Activated CD8-positive, alpha-beta memory T cell treated with anti-CD3 and anti-CD28 coated beads for 36 hours (primary cell): ENCODE data around the gene DSCAM. TPM values are rescaled to one million over a fixed set of nuclear protein-coding genes. Genes with fewer than 3 reads are reported as not detected.
"Not testable (repeated sequence)": the region's sequence is repeated elsewhere in the genome, so short reads cannot be mapped to it uniquely, and the experiment has no call there.

Experiments used
- CTCF ChIA-PET: fragments of 350-600 bp; sonication (Branson Sonifier 250); formaldehyde crosslinking; loops from one replicate; lab custom pipeline; 2021; ENCODE audit warnings: antibody characterized with exemption; lab: Charles Lee
- POLR2A ChIA-PET: fragments of 350-600 bp; sonication (Branson Sonifier 250); formaldehyde crosslinking; loops from one replicate; lab custom pipeline; 2021; ENCODE audit warnings: antibody characterized with exemption; lab: Charles Lee
- total RNA-seq, 2 experiments: library from RNA; stranded (reverse); gene quantifications; one replicate each; pipeline ENCODE4 v1.2.3, GENCODE V29; 2021

Gene DSCAM
- total RNA-seq, 2 experiments from 2014 or later = not detected

DNA sequence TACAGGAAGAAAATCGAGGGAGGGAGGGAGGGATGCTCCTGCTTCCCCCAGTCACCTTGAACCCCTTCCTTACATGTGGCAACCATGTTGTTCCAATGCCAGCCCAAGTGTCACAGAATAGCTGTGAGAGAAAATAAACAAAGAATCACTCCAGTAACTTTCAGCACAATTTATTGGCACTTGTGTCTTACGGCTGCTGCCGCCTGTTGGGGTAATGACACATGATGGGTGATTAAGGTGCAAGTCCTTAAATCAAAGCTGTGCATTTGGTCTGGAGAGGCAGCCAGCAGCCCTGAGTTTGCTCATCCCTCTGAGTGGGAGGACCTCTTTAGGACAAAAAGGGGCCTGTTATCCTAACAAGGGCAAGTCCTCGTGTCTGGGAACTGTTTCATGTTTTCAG, 602.0 kb downstream of the DSCAM start:
- CTCF ChIA-PET = no interaction called here
- POLR2A ChIA-PET = no interaction called here

DNA sequence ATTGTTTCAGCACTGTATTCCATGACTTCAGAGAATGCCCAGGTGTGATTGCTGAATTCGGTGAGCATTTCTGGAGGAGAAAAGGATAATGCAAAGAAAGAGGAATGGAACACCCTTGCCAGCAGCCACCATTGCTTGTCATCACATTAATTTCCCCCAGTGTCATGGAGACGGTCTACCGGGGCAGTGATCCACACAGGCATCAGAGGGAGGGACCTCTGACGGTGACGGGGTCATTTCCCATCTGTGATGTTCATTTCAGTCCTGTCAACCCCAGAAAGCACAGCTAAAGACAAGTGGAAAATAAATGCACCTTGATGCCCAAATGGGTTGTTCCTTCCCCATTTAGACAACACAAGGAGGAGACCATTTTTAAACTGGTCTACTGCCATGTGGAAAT, 603.3 kb downstream of the DSCAM start:
- ChIA-PET CTCF (no interaction called here), POLR2A (no interaction called here)

- POLR2A ChIA-PET = no interaction called here
- CTCF ChIA-PET = no interaction called here
Observed at GRCh38 chr21:40242586-40243265, 604.2 kb downstream of the DSCAM start.

DNA sequence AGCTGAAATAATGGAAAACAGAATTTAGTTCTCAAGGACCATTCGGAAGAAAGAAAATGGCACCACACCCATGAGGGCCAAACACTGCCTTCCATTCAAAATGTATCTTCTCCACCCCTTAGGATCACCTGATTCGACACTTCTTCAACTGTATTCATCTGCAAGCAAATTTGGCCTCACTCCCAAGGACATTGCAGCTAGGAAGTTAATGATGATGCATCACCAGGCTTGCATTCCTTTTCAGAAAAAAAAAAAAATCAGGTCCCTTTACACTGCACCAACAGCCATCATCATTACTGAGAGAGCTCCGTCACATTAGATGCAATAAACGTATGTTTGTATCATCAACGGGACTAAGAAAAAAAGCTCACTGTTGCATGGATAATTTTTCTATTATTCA, 611.4 kb downstream of the DSCAM start:
- CTCF ChIA-PET = no interaction called here
- POLR2A ChIA-PET = no interaction called here

- ChIA-PET POLR2A (no interaction called here), CTCF (no interaction called here)
Observed at GRCh38 chr21:40231979-40232378, 615.0 kb downstream of the DSCAM start.

DNA sequence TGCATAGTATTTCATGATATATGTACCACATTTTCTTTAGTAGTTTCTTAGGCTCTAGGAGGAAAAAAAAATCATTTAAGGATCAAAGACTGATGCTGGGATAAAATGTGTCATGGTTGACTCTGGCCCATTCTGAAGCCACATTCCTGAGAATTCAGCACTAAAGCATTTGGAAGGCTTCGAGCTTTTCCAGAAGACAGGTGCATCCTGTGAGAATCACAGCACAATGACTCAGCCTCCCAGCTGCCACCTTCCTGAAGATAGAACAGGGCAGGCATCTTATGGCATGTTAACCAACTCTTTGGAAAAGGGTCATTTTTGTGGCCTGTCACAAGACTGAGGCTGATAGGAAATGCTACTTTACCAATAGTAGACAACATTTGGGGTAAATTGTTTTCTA, 619.9 kb downstream of the DSCAM start:
- POLR2A ChIA-PET = no interaction called here
- CTCF ChIA-PET = no interaction called here

DNA sequence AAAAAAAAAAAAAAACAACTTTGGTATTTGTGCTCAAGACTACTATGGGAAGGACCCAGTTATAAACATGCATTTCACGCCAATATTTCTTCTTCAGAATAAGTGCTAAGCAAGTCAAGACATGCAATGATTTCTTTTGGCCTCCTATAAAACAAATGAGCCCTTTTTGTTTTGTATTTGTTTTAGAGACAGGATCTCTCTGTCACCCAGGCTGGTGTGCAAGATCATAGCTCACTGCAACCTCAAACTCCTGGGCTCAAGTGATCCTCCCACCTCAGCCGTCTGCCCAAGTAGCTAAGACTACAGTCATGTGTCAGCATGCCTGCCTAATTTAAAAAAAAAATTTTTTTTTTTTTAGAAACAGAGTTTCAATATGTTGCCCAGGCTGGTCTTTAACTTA, 631.0 kb downstream of the DSCAM start:
- ChIA-PET POLR2A (no interaction called here), CTCF (no interaction called here)

DNA sequence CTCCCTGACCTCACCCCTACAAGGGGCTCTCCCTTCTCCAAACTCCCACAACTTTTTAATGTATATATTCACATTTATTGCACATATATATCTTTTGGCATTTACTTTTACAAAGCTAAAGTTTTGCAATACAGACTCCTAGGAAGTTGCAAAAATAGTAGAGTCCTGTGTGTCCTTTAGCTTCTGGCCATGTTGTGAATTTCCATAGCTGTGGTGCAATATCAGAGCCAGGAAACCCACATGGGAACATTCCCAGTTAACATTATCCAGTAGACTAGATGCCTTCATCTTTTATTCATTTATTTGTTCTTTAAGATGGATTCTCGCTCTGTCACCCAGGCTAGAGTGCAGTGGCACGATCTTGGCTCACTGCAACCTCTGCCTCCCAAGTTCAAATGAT, 636.7 kb downstream of the DSCAM start:
- ChIA-PET POLR2A (no interaction called here), CTCF (no interaction called here)

DNA sequence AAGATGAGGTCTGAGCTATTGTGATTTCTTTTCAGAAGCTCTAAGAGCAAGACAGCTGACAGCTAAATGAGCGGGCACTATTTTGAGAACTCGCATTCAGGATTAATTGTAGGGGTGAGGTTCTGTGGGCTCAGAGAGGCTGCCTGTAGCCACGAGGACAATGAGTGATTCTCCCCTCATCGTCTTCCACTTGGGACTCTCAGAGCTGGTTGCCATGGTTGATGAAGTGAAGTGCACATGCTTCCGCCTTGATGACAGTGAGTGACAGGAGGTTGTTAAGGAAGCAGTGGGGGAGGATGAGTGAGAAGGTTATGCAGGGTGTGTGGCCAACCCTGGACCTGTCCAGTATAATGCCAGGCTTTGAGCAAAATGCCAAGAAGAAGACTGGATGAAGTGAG, 638.0 kb downstream of the DSCAM start:
- ChIA-PET CTCF (no interaction called here), POLR2A (no interaction called here)

DNA sequence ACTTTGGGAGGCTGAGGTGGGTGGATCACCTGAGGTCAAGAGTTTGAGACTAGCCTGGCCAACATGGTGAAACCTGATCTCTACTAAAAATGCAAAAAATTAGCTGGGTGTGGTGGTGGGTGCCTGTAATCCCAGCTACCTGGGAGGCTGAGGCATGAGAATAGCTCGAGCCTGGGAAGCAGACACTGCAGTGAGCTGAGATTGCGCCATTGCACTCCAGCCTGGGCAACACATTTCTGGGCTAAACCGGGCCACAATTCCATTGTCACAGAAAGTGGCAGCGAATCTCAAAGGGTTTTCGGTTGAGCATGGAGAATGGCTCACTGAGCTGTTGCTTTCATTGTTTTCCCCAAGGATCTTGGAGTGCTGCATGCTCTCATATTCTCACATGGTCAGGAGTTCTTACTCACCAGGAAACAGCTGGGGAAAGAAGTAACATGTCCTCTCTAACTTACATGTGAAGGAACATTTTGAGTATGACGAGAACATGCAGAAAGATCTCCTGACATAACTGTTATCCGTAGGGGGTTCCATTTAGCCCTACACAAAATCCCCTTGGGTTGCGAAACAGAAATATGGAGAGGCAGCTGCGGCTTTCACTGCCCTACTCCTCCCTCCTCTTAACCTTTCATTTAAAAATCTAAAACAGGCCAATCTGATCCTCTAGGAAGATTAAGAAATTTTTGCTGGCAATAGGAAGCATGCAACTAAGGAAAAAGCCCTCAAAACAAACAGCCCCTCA, 638.6 kb downstream of the DSCAM start:
- POLR2A ChIA-PET = no interaction called here
- CTCF ChIA-PET = no interaction called here

- CTCF ChIA-PET = no interaction called here
- POLR2A ChIA-PET = no interaction called here
Observed at GRCh38 chr21:40200946-40201345, 646.0 kb downstream of the DSCAM start.

GRCh38 chr21:40200126-40200525, 646.8 kb downstream of the DSCAM start:
- ChIA-PET CTCF (no interaction called here), POLR2A (no interaction called here)

- ChIA-PET POLR2A (no interaction called here), CTCF (interaction anchor here (0.5 kb wide), 1 partner anchor 889 kb away, joined by 3 read pairs; no protein-coding TSS in a partner anchor)
Observed at GRCh38 chr21:40194185-40194980, 652.6 kb downstream of the DSCAM start.

- ChIA-PET CTCF (no interaction called here), POLR2A (no interaction called here)
Observed at GRCh38 chr21:40191616-40192015, 655.3 kb downstream of the DSCAM start.

DNA sequence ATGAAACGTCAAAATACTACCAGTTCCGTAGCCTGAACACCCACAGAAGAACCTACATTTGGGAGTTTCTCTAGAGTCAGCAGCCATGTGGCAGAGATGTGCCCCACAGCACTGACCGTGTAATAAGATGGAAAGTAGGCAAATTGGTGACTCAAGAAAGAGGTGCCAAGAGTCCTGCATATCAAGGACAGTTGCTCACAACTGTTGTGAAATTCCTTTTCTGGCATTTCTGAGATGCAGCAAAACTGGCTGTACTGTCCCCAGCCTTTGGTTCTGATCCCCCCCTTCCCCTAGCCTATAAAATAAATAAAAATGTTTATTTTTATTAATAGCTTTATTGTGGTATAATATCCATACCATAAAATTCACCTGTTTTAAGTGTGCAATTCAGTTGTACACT, 655.8 kb downstream of the DSCAM start:
- CTCF ChIA-PET = no interaction called here
- POLR2A ChIA-PET = no interaction called here

GRCh38 chr21:40187946-40188654, 658.9 kb downstream of the DSCAM start:
- ChIA-PET CTCF (no interaction called here), POLR2A (no interaction called here)

DNA sequence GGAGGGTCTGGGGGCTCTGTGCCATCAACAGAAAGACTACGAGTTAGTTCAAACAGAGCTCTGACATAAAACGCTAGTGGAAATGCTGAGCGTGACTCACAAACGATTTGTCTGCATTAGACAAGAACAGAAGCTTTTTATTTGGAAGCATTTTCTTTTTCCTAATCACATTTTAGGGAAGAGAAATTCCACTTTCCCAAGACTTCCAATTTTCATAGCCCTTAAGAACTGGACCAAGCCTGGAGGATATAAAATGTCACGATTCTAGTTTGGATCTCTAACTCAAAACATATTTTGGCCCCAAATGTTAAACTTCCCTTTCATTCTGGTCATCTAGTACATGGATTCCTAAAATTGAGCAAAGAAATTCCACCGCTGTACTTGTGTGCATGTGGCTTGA, 659.7 kb downstream of the DSCAM start:
- ChIA-PET POLR2A (no interaction called here), CTCF (no interaction called here)

DNA sequence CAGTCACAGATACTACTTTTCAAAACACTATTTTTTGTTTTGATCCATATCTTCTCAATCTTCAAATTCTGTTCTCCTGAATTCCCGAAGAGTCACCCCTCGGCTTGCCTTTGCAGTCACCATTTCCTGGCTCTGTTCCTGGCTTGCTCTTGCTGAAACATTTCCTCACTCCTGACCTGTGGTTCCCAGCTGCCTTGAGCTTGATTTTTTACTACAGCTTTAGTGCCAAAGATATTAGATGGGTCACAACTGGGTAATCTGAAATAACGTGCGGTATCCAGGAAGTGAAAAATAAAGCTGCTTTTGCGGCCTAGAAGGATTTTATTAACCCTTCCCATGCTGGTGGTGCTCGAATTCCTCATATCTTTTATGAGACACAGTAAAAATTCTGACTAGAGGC, 660.9 kb downstream of the DSCAM start:
- POLR2A ChIA-PET = no interaction called here
- CTCF ChIA-PET = no interaction called here

DNA sequence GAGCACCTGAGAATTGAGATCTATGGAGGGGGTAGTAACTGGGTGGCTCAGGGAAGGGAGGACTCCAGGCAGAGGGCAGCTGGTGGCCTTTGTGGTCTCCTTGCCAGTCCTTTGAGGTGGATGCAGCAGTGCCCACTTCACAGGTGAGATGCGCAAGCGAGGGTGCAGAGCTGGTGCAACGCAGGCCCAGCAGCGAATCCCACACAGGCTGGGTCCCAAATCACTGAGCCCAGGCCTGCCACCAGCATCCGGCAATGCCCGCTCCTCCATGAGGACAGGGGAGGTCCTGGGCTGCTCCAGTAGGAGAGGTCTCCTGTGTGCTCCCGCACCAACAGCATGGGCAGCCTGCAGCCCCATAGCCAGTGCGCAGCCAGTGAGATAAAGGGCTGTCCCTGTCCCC, 661.8 kb downstream of the DSCAM start:
- POLR2A ChIA-PET = no interaction called here
- CTCF ChIA-PET = no interaction called here

DNA sequence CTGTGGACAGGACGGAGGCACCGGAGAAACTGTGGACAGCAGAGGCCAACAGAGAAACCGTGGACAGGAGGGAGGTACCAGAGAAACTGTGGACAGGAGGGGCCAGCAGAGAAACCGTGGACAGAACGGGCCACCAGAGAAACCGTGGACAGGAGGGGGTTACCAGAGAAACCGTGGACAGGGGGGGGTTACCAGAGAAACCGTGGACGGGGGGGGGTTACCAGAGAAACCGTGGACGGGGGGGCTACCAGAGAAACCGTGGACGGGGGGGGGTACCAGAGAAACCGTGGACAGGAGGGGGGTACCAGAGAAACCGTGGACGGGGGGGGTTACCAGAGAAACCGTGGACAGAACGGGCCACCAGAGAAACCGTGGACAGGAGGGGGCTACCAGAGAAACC, 664.5 kb downstream of the DSCAM start:
- POLR2A ChIA-PET, CTCF ChIA-PET: not testable (repeated sequence)
